Stimulated activated CD8-positive, alpha-beta memory T cell treated with anti-CD3 and anti-CD28 coated beads, Interleukin-2, amount 100 ng/mL, for 48 hours (primary cell): Measurements from ENCODE around the gene CRYBG1.

ENCODE experiments used
- DNase-seq, 2 donors: peaks; one replicate each; pipeline ENCODE4 v3.0.0-alpha.2; 2020; ENCODE audit warnings: low read depth in 2 of 2

Gene CRYBG1

DNA sequence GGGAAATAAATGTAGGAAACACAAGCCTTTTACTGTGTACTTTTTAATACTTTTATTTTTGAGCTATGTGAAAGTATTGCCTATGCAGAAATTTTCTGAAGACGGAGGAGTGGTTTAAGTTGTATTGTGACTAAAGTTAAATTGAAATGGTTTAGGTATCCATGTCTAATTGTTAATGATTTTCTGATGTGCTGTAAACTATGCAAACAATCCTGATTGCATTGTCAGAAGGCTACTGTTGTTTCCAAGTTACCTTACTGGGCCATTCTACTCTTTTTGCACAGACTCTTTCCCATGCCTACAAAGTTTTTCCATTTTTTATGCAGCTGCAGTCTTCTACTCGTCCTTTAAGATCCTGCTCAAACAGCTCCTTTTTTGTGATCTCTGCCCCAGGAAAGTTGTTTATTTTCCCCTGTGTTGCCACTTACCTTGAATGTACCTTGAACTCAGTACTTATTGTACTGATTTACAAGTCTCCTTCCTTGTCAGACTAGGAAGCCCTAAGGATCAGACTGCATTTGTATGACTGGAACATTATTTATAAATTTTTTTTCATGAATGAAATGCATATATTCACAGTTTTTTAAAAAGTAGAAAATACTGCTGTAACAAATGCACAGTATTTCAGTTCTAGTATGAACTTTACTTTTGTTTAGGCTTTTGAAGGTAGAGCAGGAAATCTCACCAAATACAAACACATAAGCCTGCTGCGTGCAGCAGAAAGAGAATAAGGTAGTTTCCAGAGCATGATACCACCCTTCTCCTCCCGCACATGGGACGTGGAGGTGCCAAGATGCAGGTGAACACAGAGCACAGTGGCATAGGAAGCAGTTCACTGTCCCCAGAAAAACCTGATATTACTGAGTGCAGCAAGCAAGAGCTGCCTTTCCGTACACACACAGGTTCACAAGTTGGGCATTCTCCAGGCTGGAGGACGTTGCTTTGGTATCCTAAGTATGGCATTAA lies 97.8 kb downstream of the CRYBG1 start:
- no peak for DNase-seq

DNA sequence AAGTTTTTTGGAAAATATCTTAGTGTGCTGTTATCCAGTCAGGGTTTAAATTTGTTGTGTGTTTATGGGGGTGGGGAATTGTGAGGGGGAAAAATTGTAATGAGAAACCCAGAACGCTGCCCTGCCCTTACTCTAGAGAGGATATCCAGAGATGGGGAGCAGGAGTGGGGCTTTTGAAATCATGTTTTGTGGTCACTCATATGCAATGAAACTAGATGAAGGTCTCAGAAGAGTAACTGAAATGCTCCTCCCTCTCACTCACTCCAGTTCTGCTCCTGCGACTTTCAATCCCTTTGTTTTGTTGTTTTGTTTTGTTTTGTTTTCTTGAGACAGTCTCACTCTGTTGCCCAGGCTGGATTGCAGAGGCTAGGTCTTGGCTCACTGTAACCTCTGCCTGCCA lies 100.0 kb downstream of the CRYBG1 start:
- no peak for DNase-seq

DNA sequence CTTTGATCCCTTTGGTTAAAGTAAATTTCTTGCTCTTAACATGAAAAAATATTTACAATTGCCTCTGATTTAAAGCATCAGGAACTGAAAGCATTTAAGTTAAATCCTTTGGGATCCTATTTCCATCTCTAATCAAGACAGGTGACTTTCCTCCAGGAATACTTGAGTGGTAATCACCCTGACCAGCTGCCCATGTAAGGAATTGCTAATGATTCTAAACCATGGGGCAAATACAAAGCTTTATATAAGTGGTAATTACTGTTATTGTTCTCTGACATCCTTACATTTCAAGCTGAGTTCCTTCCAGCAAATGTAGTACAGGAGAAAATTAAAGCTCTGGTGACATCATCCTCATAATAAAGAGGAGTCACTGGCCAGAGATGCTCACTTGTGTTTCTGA lies 100.6 kb downstream of the CRYBG1 start:
- DNase-seq = no peak

DNA sequence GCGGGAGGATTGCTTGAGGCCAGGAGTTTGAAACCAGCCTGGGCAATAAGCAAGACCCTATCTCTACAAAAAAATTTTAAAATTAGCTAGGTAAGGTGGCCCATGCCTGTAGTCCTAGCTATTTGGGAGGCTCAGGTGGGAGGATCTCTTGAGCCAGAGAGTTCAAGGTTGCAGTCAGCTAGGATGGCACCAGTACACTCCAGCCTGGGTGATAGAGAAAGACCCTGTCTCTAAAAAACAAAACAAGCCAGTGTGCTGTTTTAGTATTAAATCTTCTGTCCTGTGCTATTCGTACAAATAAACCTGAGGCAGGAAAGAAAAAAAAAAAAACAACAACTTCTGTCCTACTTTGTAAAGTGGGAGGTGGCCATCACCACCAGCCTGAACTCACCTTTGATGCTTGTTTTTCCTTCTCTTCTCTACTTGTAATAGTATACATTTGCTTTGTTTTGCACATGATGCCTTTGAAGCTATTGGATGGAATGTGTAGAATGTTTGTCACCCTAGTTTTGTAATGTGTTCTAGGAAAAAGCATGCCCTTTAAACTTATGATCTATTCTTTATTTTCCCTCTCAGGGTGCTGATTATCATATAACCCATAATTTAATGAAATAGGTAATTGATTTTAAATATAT lies 102.5 kb downstream of the CRYBG1 start:
- DNase-seq = no peak

DNA sequence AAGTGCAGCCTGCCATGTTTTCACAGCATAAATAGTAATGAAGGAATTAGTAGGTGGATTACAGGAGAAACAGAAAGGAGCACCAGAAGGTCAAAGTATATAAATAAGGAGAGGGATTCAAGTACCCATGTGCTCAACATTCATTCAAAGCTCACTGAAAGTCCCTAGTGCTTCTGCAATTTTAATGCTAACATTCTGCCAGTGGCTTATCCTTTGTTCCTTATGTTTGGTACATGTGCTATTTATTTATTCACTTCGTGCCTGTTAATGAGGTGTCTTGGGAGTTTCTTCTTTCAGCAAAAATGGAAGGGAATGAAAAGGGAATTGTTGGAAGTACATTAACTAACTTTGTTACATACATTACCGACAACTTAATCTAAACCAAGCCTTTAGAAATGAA lies 105.7 kb downstream of the CRYBG1 start:
- no peak for DNase-seq

DNA sequence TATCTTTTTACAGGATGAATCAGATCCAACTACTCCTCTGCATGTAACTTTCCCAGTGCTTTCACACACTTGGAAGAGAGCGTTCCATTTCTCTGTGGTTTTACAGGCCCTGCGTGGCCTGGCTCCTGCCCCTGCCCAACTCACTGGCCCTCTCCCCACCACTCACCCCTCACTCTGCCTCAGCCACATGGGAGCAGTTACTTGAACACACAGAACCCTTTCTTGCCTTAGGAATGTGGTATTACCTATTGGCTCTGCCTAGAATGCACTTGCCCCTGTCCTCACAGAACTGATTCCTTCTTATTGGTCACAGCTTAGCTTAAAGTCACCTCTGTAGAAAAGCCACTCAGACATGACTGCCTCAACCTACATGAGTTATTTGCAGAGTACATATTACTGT lies 108.4 kb downstream of the CRYBG1 start:
- no peak for DNase-seq

DNA sequence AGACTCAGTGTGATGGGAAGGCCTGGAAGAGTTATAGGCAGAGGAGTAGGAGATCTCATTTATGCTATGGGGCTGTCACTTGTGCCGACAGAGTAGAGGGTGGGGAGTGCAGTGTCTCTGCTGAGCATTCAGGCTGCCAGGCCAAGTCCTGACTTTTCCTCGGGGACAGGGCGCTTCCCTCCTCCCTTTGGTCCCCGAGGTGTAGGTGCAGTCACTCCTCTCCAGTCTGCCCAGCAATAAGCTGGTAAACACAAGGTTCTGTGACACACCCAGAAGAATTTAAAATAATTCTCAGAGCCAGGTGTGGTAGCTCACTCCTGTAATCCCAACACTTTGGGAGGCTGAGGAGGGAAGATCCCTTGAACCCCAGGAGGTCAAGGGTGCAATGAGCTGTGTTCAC lies 109.4 kb downstream of the CRYBG1 start:
- no peak for DNase-seq

DNA sequence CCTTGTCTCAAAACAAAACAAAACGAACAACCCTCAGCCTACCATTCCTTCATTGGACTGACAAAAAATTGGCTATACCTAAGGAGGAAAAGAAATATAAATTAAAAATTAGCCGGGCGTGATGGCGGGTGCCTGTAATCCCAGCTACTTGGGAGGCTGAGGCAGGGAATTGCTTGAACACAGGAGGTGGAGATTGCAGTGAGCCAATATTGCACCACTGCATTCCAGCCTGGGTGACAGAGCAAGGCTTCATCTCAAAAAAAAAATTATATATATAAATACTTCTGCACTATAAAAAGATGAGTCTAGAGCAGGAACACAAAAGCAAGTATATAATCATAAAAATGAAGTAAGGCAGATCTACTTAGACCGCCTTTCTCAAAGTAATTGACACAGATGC lies 109.8 kb downstream of the CRYBG1 start:
- DNase-seq = no peak

DNA sequence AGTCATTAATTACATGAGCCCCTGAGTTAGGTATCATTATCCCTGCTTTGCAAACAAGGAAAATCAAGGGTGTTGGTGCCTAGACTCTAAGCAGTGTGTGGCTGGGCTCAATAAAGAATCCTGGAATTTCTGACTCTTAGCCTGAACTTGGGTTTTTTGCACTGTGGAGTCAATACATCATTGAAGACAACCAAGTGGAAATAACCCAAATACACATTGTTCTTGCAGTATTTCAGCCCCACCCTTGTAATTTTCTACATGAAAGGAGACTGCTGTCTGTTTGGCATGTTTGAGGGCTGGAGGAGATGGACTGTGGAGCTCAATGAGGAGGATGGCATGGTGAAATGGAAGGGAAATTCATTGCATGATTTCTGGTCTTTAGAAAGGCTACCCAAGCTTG lies 110.3 kb downstream of the CRYBG1 start:
- no peak for DNase-seq

DNA sequence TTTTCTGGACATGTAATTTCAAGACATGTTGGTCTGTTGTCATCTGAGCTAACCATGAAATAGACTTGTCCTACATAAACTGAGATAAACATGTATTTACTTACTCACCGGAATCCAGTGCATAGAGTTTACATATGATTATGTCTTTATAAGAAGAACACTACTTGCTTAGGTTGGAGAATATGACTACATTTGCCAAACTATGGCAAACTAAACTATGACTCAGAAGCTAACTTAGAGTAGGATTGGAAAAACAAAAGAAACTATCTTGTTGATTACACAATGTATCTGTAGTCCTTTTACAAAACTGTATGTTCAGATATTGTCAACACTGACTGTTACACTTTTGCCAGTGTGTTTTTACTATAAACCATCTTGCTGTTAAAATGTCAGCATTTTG lies 113.3 kb downstream of the CRYBG1 start:
- DNase-seq = no peak

DNA sequence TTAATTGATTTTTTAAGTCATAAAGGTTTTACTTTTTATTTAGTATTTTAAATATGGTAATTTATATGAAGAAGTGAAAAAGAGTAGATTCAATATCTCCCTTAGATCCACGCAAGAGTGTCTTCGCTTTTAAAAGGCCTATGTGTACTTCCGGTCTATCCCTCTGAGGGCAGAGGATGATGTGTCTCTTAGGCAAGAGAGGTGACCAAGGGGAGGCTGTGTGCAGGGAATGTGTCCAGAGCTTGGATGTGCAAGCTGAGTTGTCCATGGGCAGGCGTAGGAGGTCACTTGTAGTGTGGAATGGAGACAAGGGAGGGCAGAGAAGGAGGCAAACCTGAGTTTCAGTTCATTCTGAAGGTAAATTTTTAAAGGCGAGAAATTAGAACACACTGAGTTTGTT lies 113.9 kb downstream of the CRYBG1 start:
- DNase-seq = no peak

DNA sequence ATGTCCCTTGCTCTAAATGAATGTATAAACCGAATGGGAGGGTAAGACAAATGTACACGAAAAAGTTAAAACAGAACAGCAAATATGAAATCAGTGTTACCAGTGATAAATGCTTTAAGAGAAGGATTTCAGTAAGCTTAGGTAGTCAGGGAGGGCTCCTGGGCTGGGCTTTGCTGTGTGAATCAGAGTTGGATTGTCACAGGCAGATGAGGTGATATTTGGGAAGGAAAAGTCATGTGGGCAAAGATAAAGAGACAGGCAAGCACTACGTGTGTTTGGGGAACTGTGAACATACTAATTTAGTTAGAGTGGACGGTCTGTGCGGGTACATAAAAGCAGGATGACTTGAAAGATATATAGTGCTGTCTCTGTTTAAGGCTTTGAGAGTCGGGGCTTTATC lies 114.8 kb downstream of the CRYBG1 start:
- DNase-seq = no peak

DNA sequence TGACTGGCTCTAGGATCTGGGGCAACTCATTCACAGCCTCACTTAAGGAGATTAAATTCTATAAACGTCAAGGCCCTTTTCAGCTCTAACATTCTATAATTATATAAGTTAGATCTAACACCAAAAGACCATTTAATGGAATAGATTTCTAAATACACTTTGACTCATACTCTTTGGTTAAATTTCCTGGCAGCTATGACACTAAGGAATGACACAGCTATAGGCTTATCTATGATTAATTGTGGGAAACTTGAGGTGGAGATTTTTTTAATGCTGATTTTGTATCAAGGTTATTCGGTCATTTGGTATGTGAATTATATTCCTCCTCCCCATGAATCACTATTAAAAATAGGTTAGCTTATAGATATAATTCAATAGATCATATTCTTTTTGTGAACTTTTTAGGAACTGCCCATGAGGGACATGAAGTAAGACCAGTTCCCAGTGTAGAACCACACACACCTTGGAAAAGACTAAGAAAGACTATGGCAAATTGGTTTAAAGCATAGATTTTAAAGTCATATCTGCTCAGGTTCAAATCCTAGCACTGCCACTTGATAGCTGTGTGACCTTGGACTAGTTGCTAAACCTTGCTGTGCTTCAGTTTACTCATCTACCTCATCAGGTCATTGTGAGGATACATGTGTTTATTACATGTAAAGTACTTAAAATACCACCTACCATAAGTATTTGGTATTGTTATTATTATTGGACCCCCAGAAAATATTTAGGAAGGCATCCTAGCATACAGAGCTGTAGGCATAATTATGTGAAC lies 116.0 kb downstream of the CRYBG1 start:
- no peak for DNase-seq

DNA sequence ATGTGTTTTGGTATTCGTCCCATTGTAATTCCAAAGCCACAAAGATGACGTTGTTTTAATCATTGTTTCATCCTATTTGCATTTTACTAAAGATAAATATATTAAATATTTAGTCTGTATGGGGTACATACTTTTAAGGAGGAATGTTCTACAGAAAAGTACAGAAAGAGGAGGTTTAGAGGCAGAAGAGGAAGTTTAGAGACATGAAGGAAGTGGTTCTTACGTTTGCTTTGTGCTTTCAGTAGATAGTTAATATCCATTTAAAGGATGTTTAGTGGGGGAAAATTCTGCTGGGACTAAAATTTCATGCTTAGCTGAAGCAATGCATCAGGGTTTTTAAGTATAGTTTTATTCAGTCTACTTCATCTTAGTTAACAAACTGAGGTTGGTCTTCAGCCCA lies 116.6 kb downstream of the CRYBG1 start:
- no peak for DNase-seq

DNA sequence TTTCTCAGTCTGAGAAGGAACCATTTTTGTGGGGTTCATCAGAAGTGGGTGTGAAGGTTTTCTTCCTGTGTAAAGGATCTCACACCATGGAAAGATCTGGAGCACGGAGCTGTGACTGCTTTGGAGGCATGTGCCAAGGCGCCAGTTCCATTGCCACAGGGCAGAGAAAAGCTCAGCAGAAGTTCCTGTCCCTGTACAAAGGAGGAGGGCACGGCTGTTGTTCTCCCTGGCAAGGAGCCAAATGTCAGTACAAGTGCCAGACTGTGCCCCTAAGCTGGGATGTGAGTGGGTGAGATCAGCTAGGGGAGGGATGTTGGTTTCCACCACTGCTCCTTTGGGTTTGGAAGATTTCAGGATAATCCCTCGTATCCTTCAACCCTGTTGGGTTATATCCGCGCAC lies 117.3 kb downstream of the CRYBG1 start:
- DNase-seq = no peak

DNA sequence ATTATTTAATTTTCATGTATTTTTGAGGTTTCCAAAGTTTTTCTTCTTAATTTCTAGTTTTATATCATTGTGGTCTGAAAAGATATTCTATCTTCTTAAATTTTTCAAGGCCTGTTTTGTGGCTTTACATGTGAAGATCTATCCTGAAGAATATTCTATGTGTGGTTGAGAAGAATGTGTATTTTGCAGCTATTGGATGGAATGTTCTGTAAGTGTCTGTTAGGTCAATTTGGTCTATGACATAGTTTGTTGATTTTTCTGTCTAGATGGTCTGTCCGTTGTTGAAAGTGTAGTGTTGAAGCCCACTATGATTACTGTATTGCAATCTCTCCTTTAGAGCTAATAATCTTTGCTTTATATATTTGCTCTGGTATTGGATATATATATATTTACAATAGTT lies 125.7 kb downstream of the CRYBG1 start:
- no peak for DNase-seq

DNA sequence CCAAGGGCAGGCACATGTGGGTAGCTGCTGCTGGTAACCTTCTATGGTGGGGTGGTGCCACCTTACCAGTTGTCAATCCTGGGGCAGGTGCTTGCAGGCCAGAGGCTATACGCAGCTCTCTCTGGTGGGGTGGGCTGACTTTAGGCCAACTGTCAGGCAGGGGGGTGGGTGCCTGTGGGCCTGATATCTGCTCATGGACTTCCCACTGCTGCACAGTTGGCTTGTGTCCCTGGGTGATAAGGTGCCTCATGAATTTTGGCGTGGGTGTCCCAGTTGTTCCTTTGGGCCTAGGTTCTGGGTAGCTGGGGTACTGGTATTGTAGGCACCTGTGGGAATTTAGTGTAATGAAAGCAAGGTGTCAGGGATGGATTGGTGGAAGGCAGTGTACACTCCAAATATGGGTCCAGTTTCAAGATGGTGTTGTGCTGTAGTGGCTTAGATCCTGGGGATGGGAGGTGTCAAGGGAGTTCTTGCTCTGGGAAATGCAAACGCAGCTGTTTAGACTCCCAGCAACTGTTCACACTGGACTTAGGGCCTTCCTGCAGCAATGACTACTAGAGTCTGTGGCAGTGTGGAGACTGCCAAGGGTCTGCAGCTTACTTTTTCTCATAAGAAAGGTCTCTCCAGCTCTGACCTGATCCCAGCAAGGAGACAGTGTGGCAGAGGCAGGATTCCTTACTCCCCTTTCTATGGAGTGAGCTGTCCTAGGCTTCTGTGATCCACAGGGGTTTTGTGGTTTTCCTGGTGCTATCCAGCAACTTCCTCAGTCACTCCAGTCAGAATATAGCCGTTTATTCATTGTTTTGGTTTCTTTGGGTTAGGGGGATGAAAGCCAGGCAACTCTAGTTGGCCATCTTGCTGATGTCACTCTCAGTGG lies 128.2 kb downstream of the CRYBG1 start:
- DNase-seq = no peak

DNA sequence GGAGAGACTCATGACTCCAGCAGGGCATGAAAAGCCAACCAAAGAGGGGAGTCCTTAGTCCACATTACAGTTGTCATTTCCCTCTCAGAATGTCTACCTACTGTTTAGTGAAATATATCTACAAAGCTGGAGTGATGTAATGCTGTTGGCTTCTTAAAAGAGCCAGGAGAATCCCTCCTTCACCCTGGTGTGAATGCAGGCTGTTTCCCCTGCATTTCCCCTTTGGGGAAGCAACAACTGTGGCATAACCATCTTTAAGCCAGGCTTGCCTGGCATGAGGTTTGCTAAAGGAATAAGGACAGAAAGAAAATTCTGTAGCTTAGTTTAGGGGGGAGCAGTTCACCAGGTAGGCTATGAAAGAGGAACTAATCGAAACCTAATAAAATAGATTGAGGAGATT lies 129.5 kb downstream of the CRYBG1 start:
- DNase-seq = no peak

DNA sequence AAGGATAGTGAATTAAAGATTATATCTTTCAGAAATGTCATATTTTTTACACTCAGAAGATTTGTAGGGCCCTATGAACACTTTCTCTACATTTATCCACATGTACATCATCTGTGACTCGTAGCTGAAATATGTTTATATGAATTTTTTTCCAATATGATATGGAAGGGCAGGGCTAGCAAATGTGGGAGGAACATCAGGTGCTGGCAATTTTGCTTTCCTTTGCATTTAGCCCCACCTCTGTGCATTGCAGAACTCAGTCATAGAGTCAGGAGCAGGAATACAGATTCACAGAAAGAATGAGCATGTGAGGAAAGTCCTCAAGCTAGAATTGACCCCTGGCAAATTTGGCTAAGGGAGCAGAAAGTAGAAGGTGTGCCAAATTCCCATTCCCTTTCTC lies 129.9 kb downstream of the CRYBG1 start:
- no peak for DNase-seq

DNA sequence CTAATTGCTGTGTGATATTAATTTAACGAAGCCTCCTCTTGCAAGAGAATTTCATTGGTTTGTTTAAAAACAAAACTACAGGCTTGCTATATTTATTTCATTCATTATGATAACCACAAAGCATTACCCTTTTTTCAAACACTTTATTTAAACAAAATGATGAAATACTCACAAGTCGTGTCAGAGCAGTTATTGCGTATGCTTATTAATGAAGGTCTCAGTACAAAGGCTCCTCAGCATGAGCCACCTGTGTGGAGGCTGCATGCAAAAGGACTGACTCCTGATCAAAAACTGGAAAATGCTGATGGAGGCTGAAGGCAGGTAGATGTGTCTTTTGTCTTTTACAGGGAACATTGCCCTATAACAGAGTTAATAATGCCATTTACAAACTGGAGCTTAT lies 130.5 kb downstream of the CRYBG1 start:
- no peak for DNase-seq

DNA sequence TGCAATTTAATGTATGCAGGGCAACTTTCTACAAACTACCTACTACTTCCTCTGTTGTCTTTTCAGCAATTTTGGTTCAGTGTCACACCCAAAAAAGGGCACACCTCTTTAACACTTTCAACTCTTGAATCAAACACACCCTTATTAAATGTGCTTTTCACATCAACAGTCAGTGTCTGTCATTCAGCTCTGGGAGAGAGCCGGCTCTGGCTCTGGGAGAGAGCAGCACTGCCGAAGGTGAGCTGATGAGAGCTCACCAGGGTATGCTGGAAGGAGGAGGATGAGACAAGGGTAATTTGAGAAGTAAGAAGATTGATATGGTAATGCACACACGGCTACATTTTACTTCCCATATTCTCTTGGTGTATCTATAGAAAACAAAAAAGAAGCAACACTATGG lies 134.5 kb downstream of the CRYBG1 start:
- no peak for DNase-seq

DNA sequence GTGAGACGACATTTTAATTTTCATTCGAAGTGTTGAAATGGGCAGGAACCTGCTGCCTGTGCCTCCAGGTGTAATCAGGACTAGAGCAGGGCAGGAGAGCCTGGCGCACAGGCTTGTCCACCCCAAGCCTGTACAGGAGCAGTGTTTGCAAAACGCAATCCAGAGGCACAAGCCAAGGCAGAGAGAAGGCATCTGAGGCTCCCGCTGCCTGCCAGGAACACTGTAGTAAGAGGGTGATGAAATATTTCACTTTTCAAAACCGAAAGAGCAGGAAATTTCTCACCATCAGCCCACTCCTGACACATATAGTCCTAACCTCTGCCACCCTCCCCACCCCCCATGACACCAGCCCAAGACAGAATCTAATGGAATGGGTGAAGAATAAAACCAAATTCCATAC lies 136.3 kb downstream of the CRYBG1 start:
- DNase-seq = no peak
